ENCODE results near the gene SYNPO2. TPM values are rescaled to one million over a fixed set of nuclear protein-coding genes. Genes with fewer than 3 reads are reported as not detected.

The SYNPO2 gene
- total and polyA plus RNA-seq, 10 of the 15 experiments (the other 5 are each of a cell fraction or from before 2014, with no cell fraction given): 0.04 to 0.34 (median 0.28) TPM

DNA sequence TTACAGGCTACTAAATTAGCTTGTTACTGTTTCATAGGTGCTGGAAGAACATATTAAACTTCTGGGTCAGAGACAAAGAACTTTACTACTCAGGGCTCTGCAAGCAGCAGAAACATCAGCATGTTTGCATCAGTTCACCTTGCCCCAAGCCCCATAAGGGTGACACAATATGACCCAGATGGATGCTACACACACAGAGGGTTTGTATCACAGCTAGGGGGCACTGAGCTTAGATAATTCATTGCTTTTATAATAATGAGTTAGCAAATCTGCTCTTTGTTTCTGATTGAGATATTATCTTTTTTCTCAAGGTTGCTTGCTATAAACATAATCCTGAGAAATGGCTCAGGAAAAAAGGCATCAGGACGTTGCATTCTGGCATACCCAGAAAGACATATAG is 4.8 kb upstream of the SYNPO2 start:
- ChIA-PET POLR2A (no interaction called here), RAD21 (ENCODE audit: unreplicated experiment) (interaction anchor here (0.7 to 1.1 kb wide), 2 partner anchors 13 to 147 kb away, joined by 3 to 5 read pairs; no protein-coding TSS in a partner anchor), SMC1A (ENCODE audit: uncharacterized antibody, unreplicated experiment) (interaction anchor here (1.3 to 1.7 kb wide), 2 partner anchors 10 to 90 kb away, joined by 3 to 4 read pairs; no protein-coding TSS in a partner anchor), CTCF (interaction anchor here (0.6 to 11.9 kb wide), 4 partner anchors 8 to 143 kb away, joined by 3 to 121 read pairs (median 4); no protein-coding TSS in a partner anchor)
- intact Hi-C loops (cut with micrococcal nuclease; ENCODE audit: unreplicated experiment) (no loop called here), in situ Hi-C loops (cut with MboI) (loop anchor here (5.0 kb wide), 1 partner anchor 112 kb away; no protein-coding TSS in a partner anchor)
- no peak overlapping the region for H3K27ac ChIP-seq (ENCODE audit: control insufficient read depth, insufficient read depth)
- FAIRE-seq: no peak
- H2AFZ ChIP-seq (ENCODE audit: control insufficient read depth, low read depth, low read length): no peak overlapping the region
- TF ChIP-seq, protein P1, sequence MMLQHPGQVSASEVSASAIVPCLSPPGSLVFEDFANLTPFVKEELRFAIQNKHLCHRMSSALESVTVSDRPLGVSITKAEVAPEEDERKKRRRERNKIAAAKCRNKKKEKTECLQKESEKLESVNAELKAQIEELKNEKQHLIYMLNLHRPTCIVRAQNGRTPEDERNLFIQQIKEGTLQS (IDR thresholded peaks at IDR 0.05; ENCODE audit: borderline replicate concordance, extremely low read depth, low read depth, low read length): no peak
- TF ChIP-seq, protein P2, sequence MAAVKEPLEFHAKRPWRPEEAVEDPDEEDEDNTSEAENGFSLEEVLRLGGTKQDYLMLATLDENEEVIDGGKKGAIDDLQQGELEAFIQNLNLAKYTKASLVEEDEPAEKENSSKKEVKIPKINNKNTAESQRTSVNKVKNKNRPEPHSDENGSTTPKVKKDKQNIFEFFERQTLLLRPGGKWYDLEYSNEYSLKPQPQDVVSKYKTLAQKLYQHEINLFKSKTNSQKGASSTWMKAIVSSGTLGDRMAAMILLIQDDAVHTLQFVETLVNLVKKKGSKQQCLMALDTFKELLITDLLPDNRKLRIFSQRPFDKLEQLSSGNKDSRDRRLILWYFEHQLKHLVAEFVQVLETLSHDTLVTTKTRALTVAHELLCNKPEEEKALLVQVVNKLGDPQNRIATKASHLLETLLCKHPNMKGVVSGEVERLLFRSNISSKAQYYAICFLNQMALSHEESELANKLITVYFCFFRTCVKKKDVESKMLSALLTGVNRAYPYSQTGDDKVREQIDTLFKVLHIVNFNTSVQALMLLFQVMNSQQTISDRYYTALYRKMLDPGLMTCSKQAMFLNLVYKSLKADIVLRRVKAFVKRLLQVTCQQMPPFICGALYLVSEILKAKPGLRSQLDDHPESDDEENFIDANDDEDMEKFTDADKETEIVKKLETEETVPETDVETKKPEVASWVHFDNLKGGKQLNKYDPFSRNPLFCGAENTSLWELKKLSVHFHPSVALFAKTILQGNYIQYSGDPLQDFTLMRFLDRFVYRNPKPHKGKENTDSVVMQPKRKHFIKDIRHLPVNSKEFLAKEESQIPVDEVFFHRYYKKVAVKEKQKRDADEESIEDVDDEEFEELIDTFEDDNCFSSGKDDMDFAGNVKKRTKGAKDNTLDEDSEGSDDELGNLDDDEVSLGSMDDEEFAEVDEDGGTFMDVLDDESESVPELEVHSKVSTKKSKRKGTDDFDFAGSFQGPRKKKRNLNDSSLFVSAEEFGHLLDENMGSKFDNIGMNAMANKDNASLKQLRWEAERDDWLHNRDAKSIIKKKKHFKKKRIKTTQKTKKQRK (IDR thresholded peaks at IDR 0.05; ENCODE audit: low read depth, low read length): no peak
- TF ChIP-seq TAF1 (IDR thresholded peaks at IDR 0.05; ENCODE audit: borderline replicate concordance, low read depth, low read length): no peak
- TF ChIP-seq CHD1 (IDR thresholded peaks at IDR 0.05; ENCODE audit: low read depth, low read length): no peak
- TF ChIP-seq, protein P3, sequence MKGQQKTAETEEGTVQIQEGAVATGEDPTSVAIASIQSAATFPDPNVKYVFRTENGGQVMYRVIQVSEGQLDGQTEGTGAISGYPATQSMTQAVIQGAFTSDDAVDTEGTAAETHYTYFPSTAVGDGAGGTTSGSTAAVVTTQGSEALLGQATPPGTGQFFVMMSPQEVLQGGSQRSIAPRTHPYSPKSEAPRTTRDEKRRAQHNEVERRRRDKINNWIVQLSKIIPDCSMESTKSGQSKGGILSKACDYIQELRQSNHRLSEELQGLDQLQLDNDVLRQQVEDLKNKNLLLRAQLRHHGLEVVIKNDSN (IDR thresholded peaks at IDR 0.05; ENCODE audit: borderline replicate concordance, extremely low read length, insufficient read depth, low read depth, low read length): no peak
- TF ChIP-seq, protein P4, sequence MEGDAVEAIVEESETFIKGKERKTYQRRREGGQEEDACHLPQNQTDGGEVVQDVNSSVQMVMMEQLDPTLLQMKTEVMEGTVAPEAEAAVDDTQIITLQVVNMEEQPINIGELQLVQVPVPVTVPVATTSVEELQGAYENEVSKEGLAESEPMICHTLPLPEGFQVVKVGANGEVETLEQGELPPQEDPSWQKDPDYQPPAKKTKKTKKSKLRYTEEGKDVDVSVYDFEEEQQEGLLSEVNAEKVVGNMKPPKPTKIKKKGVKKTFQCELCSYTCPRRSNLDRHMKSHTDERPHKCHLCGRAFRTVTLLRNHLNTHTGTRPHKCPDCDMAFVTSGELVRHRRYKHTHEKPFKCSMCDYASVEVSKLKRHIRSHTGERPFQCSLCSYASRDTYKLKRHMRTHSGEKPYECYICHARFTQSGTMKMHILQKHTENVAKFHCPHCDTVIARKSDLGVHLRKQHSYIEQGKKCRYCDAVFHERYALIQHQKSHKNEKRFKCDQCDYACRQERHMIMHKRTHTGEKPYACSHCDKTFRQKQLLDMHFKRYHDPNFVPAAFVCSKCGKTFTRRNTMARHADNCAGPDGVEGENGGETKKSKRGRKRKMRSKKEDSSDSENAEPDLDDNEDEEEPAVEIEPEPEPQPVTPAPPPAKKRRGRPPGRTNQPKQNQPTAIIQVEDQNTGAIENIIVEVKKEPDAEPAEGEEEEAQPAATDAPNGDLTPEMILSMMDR (IDR thresholded peaks at IDR 0.05 in 2 of 3, conservative IDR thresholded peaks at IDR 0.05 in 1 of 3; ENCODE audit: control insufficient read depth in 2 of 3, extremely low read depth in 1 of 3, insufficient read depth in 1 of 3, low read depth in 3 of 3, low read length in 3 of 3): peak in 2 of 3 experiments; percentile 9; a peak in 1 of 6 replicates
- WGBS (ENCODE audit: insufficient coverage, insufficient replicate concordance, low lambda C conversion rate, missing lambda C conversion rate): 25% methylated on average over 1 of the region's 1 CpG
- H3K4me1 ChIP-seq (ENCODE audit: control insufficient read depth, insufficient read depth, low read length): no peaks in the 10 kb centered on the region
- H3K4me2 ChIP-seq (ENCODE audit: control insufficient read depth, insufficient read depth): no peak overlapping the region
- ATAC-seq: peak; percentile 64; the same call in 2 of the 3 replicates
- DNase-seq (ENCODE audit: low read depth, low spot score): no peak
- peaks cover 0 to 8% of the 10 kb centered on the region in 2 experiments; a peak in 2 of 4 replicates for H3K27me3 ChIP-seq (replicated peaks in 1 of 2; ENCODE audit: control insufficient read depth in 2 of 2, insufficient read depth in 2 of 2, low read length in 1 of 2)
- no peaks in the 10 kb centered on the region for H4K20me1 ChIP-seq (ENCODE audit: control insufficient read depth, insufficient read depth)
- H3K79me2 ChIP-seq (ENCODE audit: control insufficient read depth, insufficient read depth, low read length): no peaks in the 10 kb centered on the region
- no TSS peak for BruUV-seq (replicated peaks)
- no peak overlapping the region for H3K4me3 ChIP-seq
- H3K36me3 ChIP-seq (ENCODE audit: control insufficient read depth in 2 of 2, insufficient read depth in 2 of 2, low read length in 1 of 2): no peaks in the 10 kb centered on the region
- no peaks in the 10 kb centered on the region for H3K9me3 ChIP-seq (replicated peaks; ENCODE audit: control insufficient read depth, insufficient read depth, low read length)
- H3K9ac ChIP-seq (ENCODE audit: control insufficient read depth, insufficient read depth, low read length): no peak overlapping the region

All from GM12878 (cell line).